Measurements from ENCODE around the gene FBXO28.

FBXO28 gene

GRCh38 chr1:224149709-224150108 is 35.8 kb downstream of the FBXO28 start:
- no peak for DNase-seq (ENCODE audit: low read depth in 1 of 2, low spot score in 1 of 2)

GRCh38 chr1:224151117-224151516 is 37.2 kb downstream of the FBXO28 start:
- DNase-seq (ENCODE audit: low read depth in 1 of 2, low spot score in 1 of 2), result no peak

GRCh38 chr1:224157316-224157715 is 43.4 kb downstream of the FBXO28 start:
- DNase-seq (ENCODE audit: low read depth in 1 of 2, low spot score in 1 of 2), result no peak

DNA sequence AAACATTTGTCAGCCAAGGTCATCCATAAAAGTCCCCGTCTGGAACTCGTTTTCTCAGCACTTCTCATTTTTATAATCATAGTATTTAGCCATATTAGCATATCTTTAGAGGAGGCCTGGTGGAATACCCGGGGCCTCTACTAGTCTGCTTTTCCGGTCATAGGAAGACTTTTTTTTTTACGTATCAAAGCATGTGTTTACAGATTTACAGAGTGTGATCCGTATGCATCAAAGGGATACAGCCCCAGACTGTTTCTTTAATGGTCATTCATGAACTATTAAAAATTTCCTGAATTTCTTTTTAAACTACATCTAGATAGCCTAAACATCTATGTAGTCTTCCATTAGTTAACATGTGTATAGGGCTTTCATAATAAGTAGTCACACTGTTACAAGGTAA is 45.6 kb downstream of the FBXO28 start:
- DNase-seq (ENCODE audit: low read depth in 1 of 2, low spot score in 1 of 2), result no peak

DNA sequence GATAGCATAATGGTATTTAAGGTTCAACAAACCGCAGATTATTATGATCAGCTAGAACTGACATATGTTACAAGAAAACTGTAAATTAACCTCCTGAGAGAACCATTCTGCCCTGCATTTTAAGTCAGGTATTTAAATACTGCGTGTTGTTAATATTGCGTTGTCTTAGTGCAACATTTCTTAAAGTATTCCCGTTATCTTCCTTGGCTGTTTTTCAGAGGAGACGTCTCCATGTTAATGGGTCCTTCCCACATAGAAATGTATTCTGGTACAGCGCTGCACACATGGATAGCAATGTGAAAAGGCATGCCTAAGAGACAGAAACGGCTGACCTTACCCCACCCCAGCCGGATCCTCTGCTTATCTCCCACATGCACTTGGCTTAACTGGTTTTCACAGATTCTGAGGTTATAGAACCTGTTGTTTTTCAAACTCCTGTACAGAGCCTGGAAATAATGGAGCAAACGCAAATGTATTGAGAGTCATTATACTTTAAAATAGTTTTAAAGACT is 46.3 kb downstream of the FBXO28 start:
- DNase-seq (ENCODE audit: low read depth in 1 of 2, low spot score in 1 of 2), result no peak

DNA sequence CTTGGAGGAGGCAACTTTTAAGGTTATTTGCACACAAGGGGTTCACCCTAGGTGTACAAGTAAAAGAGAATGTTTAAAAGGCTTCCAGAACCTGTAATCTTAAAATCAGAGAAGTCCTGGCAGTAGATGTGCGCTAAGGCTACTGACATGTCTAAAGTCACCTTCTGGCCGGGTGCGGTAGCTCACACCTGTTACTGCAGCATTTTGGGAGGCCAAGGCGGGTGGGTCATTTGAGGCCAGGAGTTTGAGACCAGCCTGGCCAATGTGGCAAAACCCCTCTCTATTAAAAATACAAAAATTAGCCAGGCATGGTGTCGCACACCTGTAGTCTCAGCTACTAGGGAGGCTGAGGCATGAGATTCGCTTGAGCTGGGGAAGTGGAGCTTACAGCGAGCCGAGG is 48.9 kb downstream of the FBXO28 start:
- no peak for DNase-seq (ENCODE audit: low read depth in 1 of 2, low spot score in 1 of 2)

- DNase-seq (ENCODE audit: low read depth in 1 of 2, low spot score in 1 of 2), result no peak
Measured at GRCh38 chr1:224163311-224163710, 49.4 kb downstream of the FBXO28 start.

DNA sequence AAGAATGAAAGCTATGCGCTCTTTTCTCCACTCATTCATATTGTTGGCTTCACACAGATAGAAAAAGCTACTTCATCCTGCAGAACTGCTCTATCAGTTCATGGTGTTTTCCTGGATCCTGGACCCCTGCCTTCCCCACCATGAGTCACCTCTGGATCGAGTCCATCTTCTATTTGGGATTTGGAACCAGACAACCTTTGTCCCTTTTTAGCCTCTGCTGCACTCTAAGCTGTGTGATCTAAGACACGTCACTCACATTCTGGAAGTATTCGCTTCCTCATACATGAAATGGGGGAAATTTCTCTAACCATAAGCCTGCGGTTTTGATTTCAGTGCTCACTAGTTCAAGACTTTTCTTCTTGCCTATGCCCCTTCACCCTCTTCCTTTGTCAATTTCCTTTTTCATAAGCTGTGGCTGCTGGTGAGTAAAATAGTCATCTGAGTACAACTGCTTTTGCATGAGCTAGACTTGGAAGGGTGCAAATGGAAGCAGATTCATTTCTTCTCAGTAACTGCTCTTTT is 55.0 kb downstream of the FBXO28 start:
- peak in 1 of 2 donors; percentile 41 for DNase-seq (ENCODE audit: low read depth in 1 of 2, low spot score in 1 of 2)

GRCh38 chr1:224169718-224170270 is 55.9 kb downstream of the FBXO28 start:
- no peak for DNase-seq (ENCODE audit: low read depth in 1 of 2, low spot score in 1 of 2)

GRCh38 chr1:224170343-224170742 is 56.4 kb downstream of the FBXO28 start:
- no peak for DNase-seq (ENCODE audit: low read depth in 1 of 2, low spot score in 1 of 2)

- no peak for DNase-seq (ENCODE audit: low read depth in 1 of 2, low spot score in 1 of 2)
Measured at GRCh38 chr1:224170748-224171478, 57.0 kb downstream of the FBXO28 start.

- no peak for DNase-seq (ENCODE audit: low read depth in 1 of 2, low spot score in 1 of 2)
Measured at GRCh38 chr1:224172229-224172628, 58.3 kb downstream of the FBXO28 start.

DNA sequence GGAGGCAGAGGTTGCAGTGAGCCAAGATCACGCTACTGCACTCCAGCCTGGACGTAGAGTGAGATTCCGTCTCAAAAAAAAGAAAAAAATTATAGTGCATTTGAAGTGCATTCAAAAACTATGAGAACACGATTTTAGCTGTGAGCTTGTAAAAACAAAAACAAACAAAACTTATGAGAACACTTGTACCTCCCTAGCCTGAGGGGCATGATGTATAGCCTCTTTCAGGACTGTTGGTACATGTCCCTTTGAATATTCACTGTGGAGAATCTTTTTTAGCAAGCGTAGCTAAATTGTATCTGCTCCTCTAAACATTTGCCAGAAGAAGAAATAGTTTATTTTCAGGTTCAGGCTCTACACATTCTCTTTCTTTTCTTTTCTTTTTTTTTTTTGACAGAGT is 59.6 kb downstream of the FBXO28 start:
- DNase-seq (ENCODE audit: low read depth in 1 of 2, low spot score in 1 of 2), result no peak

DNA sequence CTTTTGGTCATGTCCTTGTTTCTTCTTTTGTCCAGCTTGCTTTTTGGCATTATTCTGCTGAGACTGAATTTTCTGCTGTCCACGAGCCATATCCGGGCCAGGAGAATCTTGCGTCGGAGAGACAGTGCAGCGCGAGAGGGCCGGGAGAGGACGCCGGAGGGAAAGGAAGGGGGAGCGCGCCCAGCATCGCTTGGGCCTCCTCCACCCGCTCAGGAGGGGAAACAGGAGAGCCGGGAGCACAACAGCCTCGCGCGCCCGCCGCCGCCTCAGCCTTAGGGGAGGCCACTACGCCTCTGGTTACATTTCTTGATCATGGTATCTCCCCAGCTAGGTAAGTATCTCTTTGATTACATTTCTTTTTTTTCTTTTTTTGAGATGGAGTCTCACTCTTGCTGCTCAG is 61.7 kb downstream of the FBXO28 start:
- DNase-seq (ENCODE audit: low read depth in 1 of 2, low spot score in 1 of 2), result no peak

DNA sequence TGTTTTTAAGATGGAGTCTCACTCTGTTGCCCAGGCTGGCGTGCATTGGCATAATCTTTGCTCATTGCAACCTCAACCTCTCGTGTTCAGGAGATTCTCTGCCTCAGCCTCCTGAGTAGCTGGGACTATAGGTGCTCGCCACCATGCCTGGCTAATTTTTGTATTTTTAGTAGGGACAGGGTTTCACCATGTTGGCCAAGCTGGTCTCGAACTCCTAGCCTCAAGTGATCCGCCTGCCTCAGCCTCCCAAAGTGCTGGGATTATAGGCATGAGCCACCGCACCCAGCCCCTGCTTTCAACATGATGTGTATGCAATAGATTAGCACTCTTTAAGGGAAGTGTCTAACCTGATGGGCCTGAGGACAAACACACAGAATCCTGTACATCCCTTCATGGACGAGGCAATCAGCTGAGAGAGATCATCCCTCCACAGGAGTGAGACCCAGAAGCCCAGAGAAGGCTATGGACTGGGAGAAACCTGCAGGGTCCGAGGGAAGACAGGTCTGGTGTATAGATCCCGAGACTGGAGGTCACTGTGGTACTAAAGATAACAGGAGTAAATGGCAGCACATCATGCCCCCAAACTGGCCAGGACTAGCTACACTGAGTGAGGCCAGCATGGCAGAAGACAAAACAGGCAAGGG is 63.6 kb downstream of the FBXO28 start:
- no peak for DNase-seq (ENCODE audit: low read depth in 1 of 2, low spot score in 1 of 2)

DNA sequence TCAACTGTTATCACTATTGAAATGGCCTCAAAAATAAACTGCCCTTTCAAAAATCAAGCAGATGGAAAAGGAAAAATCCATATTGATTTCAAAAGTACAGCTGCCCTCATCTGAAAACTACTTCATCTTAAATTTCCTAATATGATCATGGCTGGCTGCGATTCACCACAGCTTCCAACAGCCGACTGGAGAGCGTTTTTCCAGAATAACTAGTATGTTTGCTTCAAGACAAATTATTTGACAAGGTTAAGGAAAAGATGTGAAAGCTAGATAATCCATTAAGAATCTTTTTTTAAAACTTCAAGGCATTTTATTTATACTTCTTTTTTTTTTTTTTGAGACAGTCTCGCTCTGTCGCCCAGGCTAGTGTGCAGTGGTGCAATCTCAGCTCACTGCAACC is 65.0 kb downstream of the FBXO28 start:
- DNase-seq (ENCODE audit: low read depth in 1 of 2, low spot score in 1 of 2), result no peak

DNA sequence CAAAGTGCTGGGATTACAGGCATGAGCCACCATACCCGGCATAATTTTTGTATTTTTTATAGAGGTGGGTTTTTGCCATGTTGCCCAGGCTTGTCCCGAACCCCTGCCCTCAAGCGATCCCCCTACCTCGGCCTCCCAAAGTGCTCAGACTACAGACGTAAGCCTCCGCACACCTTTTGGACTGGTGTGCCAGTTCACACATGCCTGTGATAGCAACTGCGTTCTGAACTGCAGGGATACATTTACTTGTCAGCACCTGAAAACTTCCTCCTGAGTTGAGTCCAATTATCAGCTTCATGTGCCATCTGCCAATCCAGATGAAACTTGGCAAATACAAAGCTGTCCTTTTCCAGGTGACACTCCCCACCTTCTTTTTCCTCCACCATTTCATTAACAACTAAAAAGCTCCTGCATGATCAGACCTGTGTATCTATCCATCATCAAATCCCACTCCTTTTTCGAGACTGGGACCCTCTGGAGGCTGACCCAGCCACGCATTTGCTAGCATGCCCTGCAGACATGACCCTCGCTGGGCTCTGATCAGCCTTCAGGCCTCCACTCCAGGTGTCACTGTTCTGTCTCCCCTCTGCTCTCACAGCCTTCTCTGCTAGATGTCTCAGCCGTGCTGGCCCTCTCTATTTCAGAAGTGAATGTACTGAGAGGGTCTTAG is 67.0 kb downstream of the FBXO28 start:
- no peak for DNase-seq (ENCODE audit: low read depth in 1 of 2, low spot score in 1 of 2)

GRCh38 chr1:224181453-224181810 is 67.5 kb downstream of the FBXO28 start:
- no peak for DNase-seq (ENCODE audit: low read depth in 1 of 2, low spot score in 1 of 2)

GRCh38 chr1:224182057-224182865 is 68.3 kb downstream of the FBXO28 start:
- peak in 1 of 2 donors; percentile 21 for DNase-seq (ENCODE audit: low read depth in 1 of 2, low spot score in 1 of 2)

DNA sequence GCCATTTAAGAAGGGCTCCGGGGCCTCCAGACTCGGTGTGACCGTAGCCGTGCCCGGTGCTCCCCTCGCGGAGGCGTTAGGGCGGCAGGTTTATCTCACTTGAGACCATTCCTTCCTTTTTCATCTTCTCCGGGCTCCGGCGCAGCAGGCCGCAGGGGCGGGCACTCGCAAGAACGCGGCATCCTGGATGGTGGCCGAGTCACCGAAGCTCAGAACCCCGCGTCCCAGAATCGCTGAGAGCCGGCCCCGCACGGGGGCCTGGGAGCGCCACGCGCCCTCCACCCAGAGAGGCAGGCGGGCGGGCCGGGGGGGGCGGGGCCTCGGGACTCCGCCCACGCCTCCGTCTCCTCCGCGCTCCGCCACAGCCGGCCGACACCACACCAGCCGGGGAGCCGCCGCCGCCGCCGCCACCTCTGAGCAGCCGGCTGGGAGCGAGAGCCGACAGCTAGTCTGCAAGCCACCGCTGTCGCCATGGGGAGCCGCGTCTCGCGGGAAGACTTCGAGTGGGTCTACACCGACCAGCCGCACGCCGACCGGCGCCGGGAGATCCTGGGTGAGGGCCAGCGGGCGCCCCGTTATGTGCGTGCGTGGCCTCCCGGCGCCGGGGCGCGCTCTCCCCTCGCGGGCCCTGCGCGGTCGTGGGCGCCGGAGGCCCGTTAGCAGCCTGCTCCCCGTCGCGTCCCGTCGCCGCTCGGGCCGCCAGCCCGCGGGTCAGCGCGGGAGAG is 69.1 kb downstream of the FBXO28 start, which contains the start of gene DEGS1:
DEGS1 (plus strand) TSS at position 375 of the 725 bp plus-strand sequence; CDS start at position 472, 97 bp downstream.
- DNase-seq (ENCODE audit: low read depth in 1 of 2, low spot score in 1 of 2), result peak; percentile 62 to 68

All from activated CD4-positive, alpha-beta T cell treated with anti-CD3 and anti-CD28 coated beads, Interleukin-2, amount 50 U/mL, for 24 hours (primary cell).